IPS DF 4.7 (cell line): Measurements from ENCODE around the gene STAG1.
"Not testable (repeated sequence)": the region's sequence is repeated elsewhere in the genome, so short reads cannot be mapped to it uniquely, and the experiment has no call there.

Source experiments
- DNase-seq: peaks from one replicate; pipeline ENCODE4 v3.0.0-alpha.2; 2013; ENCODE audit warnings: low spot score; ENCODE audit errors: extremely low read depth

STAG1 gene

DNA sequence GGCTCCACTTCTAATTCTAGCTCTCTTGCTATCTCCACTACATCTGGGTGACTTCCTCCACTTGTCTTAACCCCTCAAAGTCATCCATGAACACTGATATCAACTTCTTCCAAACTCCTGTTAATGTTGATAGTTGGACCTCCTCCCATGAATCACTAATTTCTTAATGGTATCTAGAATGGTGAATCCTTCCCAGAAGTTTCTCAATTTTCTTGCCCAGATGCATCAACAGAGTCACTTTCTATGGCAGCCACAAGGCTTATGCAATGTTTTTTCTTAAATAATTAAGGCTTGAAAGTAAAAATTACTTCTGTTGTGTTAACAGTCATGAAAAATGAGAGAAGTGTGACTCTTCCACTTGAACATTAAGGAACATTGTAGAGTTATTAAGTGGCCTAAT lies 337.7 kb downstream of the STAG1 start:
- DNase-seq: no peak

DNA sequence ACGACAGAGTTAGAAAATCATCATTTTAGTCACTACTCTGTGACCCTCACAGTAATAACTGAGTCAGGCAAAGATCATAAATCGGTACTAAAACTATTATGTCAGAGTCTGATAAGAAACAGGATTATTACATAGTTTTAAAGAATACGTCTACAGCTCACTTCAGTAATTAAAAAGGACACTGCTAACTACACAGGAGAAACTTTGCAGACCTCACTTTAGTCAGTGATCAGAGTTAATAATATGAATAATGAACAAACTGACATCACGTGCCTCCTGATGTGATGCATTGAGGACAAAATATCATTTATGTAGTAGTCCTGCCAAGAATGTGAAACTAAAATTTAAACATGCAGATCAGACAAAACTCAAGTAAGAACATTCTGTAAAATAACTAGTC lies 339.9 kb downstream of the STAG1 start:
- no peak for DNase-seq

DNA sequence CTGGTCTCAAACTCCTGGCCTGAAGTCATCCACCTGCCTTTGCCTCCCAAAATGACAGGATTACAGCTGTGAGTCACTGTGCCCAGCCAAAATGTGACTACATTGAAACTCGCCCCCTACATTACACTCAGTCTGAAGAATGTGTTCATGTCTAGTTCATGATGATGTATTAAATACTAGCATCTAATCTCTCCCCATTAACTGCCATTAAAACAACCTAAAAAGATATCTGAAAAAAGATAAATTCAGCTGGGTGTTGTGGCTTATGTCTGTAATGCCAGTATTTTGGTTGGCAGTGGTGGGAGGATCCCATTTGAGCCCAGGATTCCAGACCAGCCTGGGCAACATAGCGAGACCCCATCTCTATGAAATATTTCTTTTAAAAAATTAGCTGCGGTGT lies 342.6 kb downstream of the STAG1 start:
- DNase-seq: no peak

DNA sequence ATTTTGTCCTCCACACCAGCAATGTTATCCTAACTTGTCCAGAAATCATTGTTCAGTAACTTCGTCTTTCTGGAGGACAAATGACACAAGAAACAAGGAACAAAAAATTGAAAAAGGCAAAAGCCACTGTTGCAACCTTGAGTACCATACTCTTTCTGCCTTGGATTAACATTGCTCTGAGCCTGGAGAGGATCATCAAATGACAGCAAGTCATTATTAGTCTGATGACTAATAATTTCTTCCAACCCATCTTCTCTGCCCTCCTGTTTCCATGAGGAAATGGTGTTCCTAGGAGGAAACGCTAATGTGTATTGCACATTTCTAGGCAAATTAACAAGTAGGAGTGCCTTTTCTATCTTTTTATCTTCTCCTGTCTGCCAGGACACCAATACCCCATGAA lies 348.1 kb downstream of the STAG1 start:
- no peak for DNase-seq

DNA sequence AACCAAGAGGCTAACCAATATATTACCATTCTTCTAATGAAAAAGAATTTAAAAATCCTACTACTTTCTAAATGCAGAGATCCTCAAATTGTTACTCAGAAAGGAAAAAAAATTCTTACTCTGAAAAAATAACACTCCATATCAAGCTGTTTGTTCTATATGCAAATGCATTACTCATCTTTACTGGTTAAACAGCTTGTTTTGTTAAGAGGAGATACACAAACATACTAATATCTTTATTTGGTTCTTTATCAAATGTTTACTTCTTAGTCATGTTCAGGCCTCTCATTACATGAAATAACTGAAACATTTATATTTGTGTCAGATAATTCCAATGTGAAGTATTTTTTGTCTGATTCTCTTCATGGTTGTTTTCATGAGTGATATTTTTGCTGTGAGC lies 355.3 kb downstream of the STAG1 start:
- no peak for DNase-seq

DNA sequence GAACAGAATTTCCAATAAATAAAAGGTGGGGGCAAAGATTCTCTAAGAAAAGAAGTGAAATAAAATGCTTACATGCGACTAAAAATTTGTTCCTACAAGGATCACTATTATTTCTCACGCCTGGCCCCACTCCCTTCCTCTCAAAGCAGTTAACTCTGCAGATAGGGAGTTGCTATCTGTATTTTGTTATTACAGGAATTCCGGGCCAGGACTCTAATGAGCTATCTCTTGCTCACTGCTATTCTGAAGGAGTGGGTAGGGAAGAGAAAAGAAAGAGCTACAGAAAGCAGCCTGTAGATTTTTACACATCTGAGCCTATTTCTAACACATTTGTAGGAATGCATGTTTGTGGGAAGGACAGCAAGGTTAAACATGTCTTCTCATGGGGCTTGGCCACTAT lies 361.6 kb downstream of the STAG1 start:
- no peak for DNase-seq

DNA sequence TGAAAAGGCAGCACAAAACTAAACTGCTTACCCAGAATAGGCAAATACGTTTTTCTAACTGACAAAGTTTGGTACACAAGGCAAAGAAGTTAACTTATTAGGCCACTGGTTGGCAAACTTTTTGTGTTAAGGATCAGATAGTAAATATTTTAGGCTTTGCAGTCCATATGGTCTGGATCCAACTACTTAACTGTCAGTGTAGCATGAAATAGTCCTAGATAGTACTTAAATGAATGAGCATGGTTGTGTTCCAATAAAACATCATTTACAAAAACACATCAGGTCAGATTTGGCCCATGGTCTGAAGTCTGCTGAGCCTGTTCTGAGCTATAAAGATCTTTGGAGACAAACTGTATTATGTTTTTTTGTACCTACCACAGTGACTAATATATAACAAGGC lies 365.1 kb downstream of the STAG1 start:
- no peak for DNase-seq

DNA sequence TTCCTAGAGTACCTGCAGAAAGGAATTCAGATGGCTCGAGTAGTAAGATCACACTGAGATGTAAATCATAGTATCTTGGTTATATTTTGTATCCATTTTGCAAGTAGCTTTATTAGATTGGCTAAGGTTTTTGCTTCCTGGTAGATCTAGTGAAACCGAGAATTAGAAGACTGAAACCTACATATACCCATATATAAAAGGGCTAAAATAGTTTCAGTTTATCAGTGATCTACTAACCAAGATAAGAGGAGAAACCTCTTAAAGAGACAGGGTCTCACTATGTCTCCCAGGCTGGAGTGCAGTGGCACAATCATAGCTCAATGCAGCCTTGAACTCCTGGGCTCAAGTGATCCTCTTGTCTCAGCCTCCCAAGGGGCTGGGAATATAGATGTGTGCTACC lies 366.7 kb downstream of the STAG1 start:
- DNase-seq: no peak

DNA sequence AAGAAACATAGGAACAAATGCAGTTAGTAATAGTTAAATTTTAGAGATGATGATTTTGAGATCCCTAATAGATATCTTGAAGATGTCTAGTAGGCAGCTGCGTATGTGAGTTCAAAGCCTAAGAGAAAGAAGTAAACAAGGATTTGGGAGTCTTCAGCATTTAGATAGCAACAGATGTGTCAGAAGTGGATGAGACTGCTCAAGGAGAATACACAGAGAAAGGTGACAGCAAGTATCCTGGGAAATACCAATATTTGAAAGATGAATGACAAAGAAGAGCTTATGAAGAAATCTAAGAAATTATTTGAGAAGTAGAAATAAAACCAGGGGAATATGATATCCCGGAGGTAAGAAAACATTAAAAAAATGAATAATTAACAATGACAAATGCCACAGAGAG lies 371.1 kb downstream of the STAG1 start:
- no peak for DNase-seq

DNA sequence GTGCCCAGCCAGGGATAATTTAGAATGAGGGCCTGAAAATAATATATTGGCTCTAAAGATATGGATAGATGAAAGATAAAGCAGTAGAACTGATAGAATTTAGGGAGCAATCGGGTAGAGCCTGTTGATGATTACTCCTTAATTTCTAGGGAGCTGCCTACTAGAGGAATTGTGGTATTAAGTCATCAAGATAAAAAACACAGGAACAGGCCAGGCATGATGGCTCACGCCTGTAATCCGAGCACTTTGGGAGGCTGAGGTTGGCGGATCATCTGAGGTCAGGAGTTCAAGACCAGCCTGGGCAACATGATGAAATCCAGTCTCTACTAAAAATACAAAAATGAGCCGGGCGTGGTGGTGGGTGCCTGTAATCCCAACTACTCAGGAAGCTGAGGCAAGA lies 371.6 kb downstream of the STAG1 start:
- DNase-seq: no peak

DNA sequence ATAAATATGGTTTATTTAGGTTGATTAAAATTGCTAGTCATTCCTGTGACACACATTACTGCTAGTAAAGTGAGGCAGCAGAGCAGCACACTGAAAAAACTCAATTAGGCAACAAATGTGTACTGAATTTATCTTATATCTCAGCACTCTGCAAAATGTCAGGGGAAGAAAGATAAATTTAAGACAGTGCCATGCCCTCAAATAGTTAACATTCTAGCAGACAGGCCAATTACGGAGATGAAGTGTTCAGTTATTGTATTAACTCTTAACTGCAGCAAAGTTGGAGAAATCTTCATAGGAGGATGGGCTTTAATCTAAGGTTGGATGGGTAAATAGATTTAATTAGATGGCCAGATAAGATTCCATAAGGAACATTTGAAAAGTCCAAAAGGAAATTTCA lies 374.2 kb downstream of the STAG1 start:
- no peak for DNase-seq

DNA sequence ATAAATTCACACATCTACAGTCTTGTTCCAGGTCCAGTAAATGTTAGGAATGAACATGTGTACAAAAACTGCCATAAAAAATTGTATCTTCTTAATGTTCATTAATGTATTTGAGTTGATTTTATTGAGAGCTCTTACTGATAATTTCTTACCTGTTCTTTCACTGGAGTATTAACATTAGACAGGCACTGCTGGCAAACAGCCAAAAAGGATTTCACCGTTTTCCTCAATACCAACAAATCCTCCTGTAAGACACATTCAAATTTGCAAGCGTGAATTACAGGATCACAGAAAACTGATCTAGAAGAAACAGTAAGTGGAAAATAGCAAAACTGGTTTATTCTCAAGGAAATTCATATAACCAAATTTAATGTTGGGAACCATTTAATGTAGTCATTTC lies 374.7 kb downstream of the STAG1 start:
- DNase-seq: no peak

DNA sequence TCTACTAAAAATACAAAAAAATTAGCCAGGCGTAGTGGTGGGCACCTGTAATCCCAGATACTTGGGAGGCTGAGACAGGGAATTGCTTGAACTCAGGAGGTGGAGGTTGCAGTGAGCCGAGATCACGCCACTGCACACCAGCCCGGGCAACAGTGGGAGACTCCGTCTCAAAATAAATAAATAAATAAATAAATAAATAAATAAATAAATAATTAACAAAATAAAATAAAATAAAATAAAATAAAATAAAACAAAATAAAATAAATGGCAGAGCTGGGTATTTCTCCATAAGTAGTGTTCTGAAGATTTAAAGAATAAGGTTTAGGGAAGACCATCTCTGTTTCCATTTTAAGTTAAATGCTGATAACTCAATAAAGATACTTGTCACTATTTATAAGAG lies 376.4 kb downstream of the STAG1 start:
- DNase-seq: not testable (repeated sequence)

DNA sequence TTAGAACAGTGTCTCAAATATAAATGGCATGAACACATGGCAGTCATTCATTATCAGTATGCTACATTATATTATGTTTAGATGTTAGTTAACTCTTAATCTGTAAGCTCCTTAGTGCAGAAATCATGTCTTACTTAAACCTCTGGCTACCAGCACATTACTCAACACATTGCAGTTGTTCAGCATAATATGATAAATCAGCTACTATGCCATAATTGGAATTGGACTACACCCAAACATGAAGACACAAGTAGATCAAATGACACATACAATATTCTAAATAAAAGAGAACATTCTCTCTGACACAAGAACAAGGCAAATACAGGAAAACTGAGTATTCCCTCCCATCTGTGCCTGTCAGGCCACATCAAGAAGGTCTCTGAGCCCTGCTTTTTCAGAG lies 385.9 kb downstream of the STAG1 start:
- DNase-seq: no peak

DNA sequence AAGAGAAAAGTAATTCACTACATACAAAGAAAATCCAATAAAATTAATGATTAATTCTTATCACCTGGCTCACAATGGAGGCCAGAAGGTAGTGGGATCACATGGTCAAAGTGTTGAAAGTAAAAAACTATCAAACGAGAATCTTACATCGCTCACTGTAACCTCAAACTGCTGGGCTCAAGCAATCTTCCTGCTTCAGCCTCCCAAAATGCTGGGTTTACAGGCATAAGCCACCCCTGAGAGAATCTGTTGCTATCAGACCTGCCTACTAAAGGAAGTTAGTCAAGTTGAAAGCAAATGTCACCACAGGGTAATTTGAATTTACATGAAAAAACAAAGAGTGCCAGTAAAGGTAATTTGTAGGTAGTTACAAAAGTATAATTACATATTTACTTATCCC lies 398.7 kb downstream of the STAG1 start:
- DNase-seq: no peak

DNA sequence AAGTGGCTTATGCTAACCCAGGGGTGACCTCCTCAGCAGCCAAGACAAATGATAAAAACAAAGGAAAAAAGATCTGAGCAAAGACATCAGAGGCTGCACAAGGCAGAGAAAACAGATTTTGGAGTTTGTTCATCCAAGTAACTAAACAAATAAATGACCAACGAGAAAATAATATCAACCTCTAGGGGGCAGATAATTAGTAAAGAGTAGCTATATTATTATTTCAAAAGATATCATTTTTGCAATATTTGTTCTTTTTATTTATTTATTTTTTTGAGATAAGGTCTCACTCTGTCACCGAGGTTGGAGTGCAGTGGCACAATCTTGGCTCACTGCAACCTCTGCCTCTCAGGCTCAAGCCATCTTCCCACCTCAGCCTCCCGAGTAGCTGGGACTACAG lies 400.3 kb downstream of the STAG1 start:
- DNase-seq: no peak

DNA sequence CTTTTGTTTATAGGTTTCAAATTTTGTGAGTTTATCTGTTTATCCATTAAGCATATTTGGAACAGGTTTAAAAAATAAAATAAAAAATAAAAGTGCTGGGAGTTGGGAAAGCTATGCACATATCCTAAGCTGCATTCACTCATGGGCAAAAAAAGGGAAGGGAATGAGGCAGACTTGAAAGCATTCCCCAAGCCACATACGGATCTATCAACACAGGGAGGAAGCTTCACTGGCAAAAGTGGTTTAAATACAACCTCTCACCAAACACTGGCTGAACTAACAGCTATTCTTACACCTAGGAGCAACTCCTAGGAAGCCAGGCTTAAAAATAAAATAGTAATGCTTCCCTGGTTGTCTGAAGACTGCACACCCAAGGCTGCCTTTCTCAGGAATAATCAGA lies 400.8 kb downstream of the STAG1 start:
- DNase-seq: no peak

DNA sequence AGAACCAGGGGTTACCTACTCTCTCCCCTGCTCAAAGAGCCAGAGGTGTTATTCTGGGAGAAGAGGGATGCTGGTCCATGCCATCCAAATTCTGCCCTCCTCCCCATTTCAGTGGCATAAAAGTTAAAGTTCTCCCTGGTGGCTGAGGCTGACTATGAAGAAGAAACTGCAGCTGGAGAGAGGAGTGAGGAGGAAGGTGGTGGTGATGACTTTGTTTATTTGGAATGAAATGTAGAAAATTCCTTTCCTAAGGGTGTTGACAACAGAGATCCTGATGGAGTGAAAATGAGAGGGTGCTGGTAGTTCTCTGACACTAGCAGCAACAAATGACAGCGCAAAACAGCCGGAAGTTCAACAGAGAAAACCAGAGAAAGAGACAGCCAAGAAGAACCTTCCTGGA lies 401.6 kb downstream of the STAG1 start:
- no peak for DNase-seq

DNA sequence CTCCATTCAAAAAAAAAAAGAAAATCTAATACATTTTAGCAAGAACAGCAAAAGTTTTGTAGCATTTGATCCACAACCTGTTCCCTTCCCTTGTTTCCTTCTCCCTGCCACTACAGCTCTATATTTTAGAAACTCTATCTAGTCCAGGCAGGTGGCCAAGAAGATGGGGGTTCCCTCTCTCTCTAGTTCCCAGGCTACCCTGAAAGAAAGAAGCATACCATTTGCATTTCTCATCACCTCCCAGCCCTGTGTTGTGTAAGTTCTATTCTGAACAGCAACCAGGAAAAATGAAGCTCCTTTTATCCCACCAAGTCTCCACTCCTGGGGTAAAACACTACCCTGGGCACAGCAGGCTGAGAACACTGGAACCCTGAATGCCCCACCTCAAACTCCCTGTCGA lies 402.0 kb downstream of the STAG1 start:
- DNase-seq: no peak

DNA sequence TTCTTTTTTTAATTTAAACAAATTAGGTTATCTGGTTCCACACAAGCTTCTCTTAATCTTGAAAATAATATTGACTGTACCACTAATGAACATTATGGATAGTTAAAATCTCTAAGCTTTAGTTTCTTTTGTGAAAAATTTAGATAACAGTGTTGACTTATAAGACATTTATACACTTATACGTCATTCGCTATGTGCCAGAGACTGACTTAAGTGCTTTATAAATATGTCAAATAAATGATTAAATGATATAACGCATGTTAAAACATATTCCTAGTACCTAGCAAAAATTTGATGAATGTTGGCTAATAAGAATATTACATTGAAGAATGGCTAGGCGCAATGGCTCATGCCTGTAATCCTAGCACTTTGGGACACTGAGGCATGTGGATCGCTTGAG lies 405.7 kb downstream of the STAG1 start:
- DNase-seq: no peak

DNA sequence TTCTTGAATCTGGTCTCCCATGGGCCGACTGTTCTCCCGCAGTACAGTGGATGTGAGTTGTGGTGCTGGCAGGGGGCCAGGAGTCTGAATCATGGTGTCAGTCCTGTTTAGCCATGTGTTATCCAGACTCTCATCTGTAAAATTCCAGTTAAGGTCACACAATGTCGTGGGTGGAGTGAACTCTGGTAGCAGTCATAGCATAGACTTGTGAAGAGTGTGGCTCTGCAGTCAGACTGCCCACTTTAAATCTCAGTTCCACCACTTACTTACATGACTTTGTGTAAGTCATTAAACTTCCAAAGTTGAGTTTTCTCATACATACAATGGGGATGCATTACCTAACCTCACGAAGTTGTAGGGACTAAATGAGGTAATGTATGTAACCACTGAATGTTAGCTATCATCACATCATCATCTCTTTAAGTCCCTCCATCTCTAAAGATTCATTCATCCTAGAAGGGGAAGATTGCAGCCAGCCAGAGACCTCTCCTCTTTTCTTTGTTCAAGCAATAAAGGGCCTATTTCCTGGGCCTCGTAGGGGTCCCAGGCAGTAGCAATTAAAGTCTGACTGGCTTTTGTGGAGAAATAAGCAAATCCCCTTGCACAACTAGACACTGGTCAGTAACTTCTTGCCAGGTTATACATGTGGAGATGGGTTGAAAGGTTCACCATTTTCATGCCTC lies 408.2 kb downstream of the STAG1 start:
- DNase-seq: no peak

DNA sequence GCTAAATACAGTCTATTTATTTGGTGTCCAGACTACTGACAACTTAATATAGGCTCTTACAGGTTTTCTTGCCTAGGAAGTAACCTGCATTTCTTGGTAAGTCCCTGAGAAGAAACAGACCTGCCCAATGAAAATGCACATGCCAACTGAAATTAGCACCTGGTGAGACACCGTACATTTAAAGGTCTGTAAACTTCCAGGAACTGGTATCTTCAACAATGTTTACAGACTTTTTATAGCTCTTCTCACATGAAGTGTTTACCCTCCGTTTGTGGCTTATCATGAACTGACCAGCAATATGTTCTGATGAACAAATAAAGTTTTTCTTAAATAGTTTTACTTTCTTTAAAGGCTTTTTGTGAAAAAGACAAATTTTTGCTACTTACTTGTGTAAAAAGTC lies 408.7 kb downstream of the STAG1 start:
- DNase-seq: no peak

DNA sequence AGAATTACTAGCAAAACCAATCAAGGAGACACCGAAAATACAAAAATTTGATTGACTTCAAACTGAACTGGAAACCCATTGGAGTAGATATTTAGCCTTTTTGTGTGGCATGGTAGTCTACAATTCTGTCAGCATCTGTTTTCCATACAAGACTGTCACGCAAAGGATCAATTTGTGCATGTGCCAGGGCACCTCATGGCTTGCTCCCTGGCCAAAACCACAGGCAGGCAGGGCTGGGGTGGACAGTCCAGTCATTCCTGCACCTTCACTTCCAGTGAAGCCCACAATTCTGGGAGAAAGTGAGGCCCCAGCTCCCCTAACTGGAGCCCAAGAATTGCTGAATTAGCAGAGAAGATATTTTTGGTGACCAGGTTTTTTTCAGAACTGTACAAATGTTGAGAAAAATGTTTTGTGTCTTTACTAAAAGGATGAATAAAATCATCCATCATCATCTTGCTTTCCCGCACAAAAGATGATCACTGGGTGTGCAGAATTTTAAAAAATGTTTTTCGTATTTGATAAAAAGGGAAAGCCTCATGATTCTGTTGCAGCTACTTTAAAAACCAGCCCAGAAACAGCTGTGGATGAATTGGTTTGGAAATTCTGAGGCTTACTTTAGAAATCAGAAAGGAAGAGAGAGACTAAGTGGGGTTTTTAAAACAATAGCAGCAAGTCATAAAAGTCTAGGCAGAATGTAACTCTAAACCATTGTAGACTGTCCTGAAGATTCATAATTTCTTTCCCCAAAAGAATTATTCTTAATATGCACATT lies 415.7 kb downstream of the STAG1 start:
- no peak for DNase-seq
